ENCODE measurements around the gene ST8SIA2.
"Not testable (repeated sequence)": the region's sequence is repeated elsewhere in the genome, so short reads cannot be mapped to it uniquely, and the experiment has no call there.

Gene ST8SIA2

GRCh38 chr15:92443381-92443780 lies 49.7 kb downstream of the ST8SIA2 start:
- no peak for DNase-seq (ENCODE audit: low read depth)

GRCh38 chr15:92444631-92445030 lies 51.0 kb downstream of the ST8SIA2 start:
- no peak for DNase-seq (ENCODE audit: low read depth)

- no peak for DNase-seq (ENCODE audit: low read depth)
Measured at GRCh38 chr15:92448370-92448769, 54.7 kb downstream of the ST8SIA2 start.

GRCh38 chr15:92449476-92449875 lies 55.8 kb downstream of the ST8SIA2 start:
- DNase-seq (ENCODE audit: low read depth) = no peak

- DNase-seq (ENCODE audit: low read depth) = no peak
Measured at GRCh38 chr15:92451225-92451825, 57.6 kb downstream of the ST8SIA2 start.

GRCh38 chr15:92452143-92452542 lies 58.5 kb downstream of the ST8SIA2 start:
- DNase-seq (ENCODE audit: low read depth) = no peak

GRCh38 chr15:92453607-92454006 lies 59.9 kb downstream of the ST8SIA2 start:
- DNase-seq (ENCODE audit: low read depth) = no peak

GRCh38 chr15:92454555-92455105 lies 60.9 kb downstream of the ST8SIA2 start:
- no peak for DNase-seq (ENCODE audit: low read depth)

- DNase-seq (ENCODE audit: low read depth) = no peak
Measured at GRCh38 chr15:92455271-92455670, 61.6 kb downstream of the ST8SIA2 start.

- no peak for DNase-seq (ENCODE audit: low read depth)
Measured at GRCh38 chr15:92457471-92458041, 63.9 kb downstream of the ST8SIA2 start.

- no peak for DNase-seq (ENCODE audit: low read depth)
Measured at GRCh38 chr15:92460023-92460422, 66.3 kb downstream of the ST8SIA2 start.

GRCh38 chr15:92462424-92463125 lies 68.9 kb downstream of the ST8SIA2 start:
- DNase-seq (ENCODE audit: low read depth) = no peak

- DNase-seq (ENCODE audit: low read depth) = no peak
Measured at GRCh38 chr15:92463352-92463751, 69.7 kb downstream of the ST8SIA2 start.

GRCh38 chr15:92463826-92464225 lies 70.1 kb downstream of the ST8SIA2 start:
- DNase-seq (ENCODE audit: low read depth) = no peak

- DNase-seq (ENCODE audit: low read depth) = no peak
Measured at GRCh38 chr15:92466834-92467233, 73.2 kb downstream of the ST8SIA2 start.

- no peak for DNase-seq (ENCODE audit: low read depth)
Measured at GRCh38 chr15:92467245-92467644, 73.6 kb downstream of the ST8SIA2 start.

GRCh38 chr15:92468991-92469390 lies 75.3 kb downstream of the ST8SIA2 start:
- no peak for DNase-seq (ENCODE audit: low read depth)

- no peak for DNase-seq (ENCODE audit: low read depth)
Measured at GRCh38 chr15:92471288-92471687, 77.6 kb downstream of the ST8SIA2 start.

GRCh38 chr15:92473756-92474155 lies 80.1 kb downstream of the ST8SIA2 start:
- DNase-seq (ENCODE audit: low read depth) = no peak

GRCh38 chr15:92479730-92480129 lies 86.0 kb downstream of the ST8SIA2 start:
- DNase-seq (ENCODE audit: low read depth) = not testable (repeated sequence)

- DNase-seq (ENCODE audit: low read depth) = no peak
Measured at GRCh38 chr15:92480361-92480760, 86.7 kb downstream of the ST8SIA2 start.

- DNase-seq (ENCODE audit: low read depth) = no peak
Measured at GRCh38 chr15:92485441-92485840, 91.8 kb downstream of the ST8SIA2 start.

GRCh38 chr15:92492551-92493115 lies 99.0 kb downstream of the ST8SIA2 start:
- no peak for DNase-seq (ENCODE audit: low read depth)
